ENCODE results near the gene GPR39.

The GPR39 gene

DNA sequence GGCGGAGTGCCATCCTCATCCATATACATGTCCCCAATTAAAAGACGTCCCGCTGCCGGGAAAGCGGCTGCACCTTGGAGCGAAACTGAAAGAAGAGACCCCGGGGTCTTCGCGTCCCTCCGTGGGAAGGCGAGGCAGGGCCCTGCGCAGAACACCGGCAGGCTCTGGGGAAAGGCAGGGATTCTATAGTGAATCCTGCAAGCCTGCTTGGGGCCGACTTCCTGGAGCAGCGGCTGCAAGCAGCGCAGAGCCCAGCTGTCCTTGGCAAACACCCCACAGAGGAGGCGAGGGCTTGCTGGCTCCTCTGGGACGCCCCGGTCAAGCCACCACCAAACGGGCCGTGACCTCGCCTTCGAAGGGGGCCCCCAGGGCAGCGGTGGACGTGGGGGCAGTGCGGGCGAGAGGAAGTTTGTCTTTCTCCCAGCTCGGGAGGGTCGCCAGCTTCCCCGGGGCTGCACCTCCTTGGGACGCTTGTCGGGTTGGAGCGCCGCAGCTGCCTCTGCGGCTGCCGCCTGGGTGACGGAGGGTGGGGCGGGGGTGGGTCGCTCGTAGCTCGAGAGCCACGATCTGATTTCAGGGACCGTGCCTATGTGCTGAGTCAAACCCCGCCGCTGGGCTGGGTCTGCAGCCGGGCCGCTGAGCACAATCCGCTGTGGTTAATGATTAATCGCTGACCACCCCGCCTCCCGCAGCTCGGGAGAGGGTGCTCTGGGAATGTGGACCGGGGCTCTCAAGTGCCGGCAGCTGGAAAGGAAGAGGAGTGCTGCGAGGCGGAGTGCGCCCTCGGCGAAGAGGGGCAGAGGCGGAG, 486 bp upstream of the GPR39 start:
- H3K27me3 ChIP-seq (ENCODE audit: low read length), result no peaks in the 10 kb centered on the region
- H3K4me3 ChIP-seq (ENCODE audit: insufficient read depth, low read length, poor library complexity, severe bottlenecking), result no peak overlapping the region
- no peaks in the 10 kb centered on the region for H3K79me2 ChIP-seq (ENCODE audit: insufficient read depth, low read length)
- H3K4me2 ChIP-seq (ENCODE audit: low read depth, low read length, poor library complexity, severe bottlenecking), result no peak overlapping the region
- H3K9me3 ChIP-seq (ENCODE audit: insufficient read depth, low read length), result no peaks in the 10 kb centered on the region
- H2AFZ ChIP-seq (ENCODE audit: low read depth, low read length, severe bottlenecking), result no peak overlapping the region
- H3K27ac ChIP-seq (ENCODE audit: low read depth, low read length), result no peak overlapping the region
- no peak overlapping the region for H3K9ac ChIP-seq (ENCODE audit: low read length)
- no peak for TF ChIP-seq EZH2phosphoT487 (conservative IDR thresholded peaks at IDR 0.05; ENCODE audit: low read length)
- TF ChIP-seq, protein P1, sequence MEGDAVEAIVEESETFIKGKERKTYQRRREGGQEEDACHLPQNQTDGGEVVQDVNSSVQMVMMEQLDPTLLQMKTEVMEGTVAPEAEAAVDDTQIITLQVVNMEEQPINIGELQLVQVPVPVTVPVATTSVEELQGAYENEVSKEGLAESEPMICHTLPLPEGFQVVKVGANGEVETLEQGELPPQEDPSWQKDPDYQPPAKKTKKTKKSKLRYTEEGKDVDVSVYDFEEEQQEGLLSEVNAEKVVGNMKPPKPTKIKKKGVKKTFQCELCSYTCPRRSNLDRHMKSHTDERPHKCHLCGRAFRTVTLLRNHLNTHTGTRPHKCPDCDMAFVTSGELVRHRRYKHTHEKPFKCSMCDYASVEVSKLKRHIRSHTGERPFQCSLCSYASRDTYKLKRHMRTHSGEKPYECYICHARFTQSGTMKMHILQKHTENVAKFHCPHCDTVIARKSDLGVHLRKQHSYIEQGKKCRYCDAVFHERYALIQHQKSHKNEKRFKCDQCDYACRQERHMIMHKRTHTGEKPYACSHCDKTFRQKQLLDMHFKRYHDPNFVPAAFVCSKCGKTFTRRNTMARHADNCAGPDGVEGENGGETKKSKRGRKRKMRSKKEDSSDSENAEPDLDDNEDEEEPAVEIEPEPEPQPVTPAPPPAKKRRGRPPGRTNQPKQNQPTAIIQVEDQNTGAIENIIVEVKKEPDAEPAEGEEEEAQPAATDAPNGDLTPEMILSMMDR (IDR thresholded peaks at IDR 0.05; ENCODE audit: insufficient read depth, low read length, poor library complexity, severe bottlenecking), result no peak
- H3K36me3 ChIP-seq (ENCODE audit: low read length), result no peaks in the 10 kb centered on the region
- no peaks in the 10 kb centered on the region for H4K20me1 ChIP-seq (ENCODE audit: low read depth, low read length)
- no peaks in the 10 kb centered on the region for H3K9me2 ChIP-seq (replicated peaks; ENCODE audit: insufficient read depth, low read length)
- no peaks in the 10 kb centered on the region for H3F3A ChIP-seq (ENCODE audit: insufficient read depth)

DNA sequence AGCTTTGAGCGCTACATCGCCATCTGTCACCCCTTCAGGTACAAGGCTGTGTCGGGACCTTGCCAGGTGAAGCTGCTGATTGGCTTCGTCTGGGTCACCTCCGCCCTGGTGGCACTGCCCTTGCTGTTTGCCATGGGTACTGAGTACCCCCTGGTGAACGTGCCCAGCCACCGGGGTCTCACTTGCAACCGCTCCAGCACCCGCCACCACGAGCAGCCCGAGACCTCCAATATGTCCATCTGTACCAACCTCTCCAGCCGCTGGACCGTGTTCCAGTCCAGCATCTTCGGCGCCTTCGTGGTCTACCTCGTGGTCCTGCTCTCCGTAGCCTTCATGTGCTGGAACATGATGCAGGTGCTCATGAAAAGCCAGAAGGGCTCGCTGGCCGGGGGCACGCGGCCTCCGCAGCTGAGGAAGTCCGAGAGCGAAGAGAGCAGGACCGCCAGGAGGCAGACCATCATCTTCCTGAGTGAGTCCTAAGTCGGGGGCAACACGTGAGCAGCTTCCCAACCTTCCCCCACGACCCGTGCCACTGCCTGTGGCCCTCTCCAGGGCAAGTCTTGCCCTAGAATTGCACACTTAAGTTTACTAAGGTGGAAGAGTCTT, 928 bp downstream of the GPR39 start:
- Histone ChIP-seq H3F3A (ENCODE audit: insufficient read depth) (no peaks in the 10 kb centered on the region), H3K4me2 (ENCODE audit: low read depth, low read length, poor library complexity, severe bottlenecking) (no peak overlapping the region), H3K36me3 (ENCODE audit: low read length) (no peaks in the 10 kb centered on the region), H3K4me3 (ENCODE audit: insufficient read depth, low read length, poor library complexity, severe bottlenecking) (no peak overlapping the region), H3K9me2 (replicated peaks; ENCODE audit: insufficient read depth, low read length) (no peaks in the 10 kb centered on the region), H3K79me2 (ENCODE audit: insufficient read depth, low read length) (no peaks in the 10 kb centered on the region), H4K20me1 (ENCODE audit: low read depth, low read length) (no peaks in the 10 kb centered on the region), H3K27me3 (ENCODE audit: low read length) (no peaks in the 10 kb centered on the region), H3K9ac (ENCODE audit: low read length) (no peak overlapping the region), H3K9me3 (ENCODE audit: insufficient read depth, low read length) (no peaks in the 10 kb centered on the region), H3K27ac (ENCODE audit: low read depth, low read length) (no peak overlapping the region), H2AFZ (ENCODE audit: low read depth, low read length, severe bottlenecking) (no peak overlapping the region)
- TF ChIP-seq, protein P1 (IDR thresholded peaks at IDR 0.05; ENCODE audit: insufficient read depth, low read length, poor library complexity, severe bottlenecking), result no peak
- TF ChIP-seq EZH2phosphoT487 (conservative IDR thresholded peaks at IDR 0.05; ENCODE audit: low read length), result no peak

DNA sequence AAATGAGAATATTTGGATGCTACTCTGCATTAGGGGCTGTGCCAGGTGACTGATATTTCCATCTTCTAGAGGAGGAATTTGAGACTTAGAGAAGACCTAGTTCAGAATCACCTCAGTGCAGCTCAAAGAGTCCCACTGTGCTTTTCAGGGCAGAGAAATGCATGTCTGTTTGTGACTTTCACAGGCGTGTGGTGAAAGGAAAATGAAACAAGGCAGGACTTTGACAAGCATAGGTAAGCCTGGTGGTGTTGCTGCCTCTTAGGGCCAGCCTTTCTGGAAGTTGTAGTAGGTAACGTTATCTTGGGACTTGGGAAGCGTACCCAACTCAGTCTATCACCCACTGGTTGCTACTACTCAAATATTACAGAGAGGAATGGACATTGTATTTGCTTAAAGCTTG, 2.6 kb downstream of the GPR39 start:
- Histone ChIP-seq H2AFZ (ENCODE audit: low read depth, low read length, severe bottlenecking) (no peak overlapping the region), H3K9ac (ENCODE audit: low read length) (no peak overlapping the region), H3K27me3 (ENCODE audit: low read length) (no peaks in the 10 kb centered on the region), H3F3A (ENCODE audit: insufficient read depth) (no peaks in the 10 kb centered on the region), H4K20me1 (ENCODE audit: low read depth, low read length) (no peaks in the 10 kb centered on the region), H3K27ac (ENCODE audit: low read depth, low read length) (no peak overlapping the region), H3K4me2 (ENCODE audit: low read depth, low read length, poor library complexity, severe bottlenecking) (no peak overlapping the region), H3K79me2 (ENCODE audit: insufficient read depth, low read length) (no peaks in the 10 kb centered on the region), H3K9me2 (replicated peaks; ENCODE audit: insufficient read depth, low read length) (no peaks in the 10 kb centered on the region), H3K4me3 (ENCODE audit: insufficient read depth, low read length, poor library complexity, severe bottlenecking) (no peak overlapping the region), H3K36me3 (ENCODE audit: low read length) (no peaks in the 10 kb centered on the region), H3K9me3 (ENCODE audit: insufficient read depth, low read length) (no peaks in the 10 kb centered on the region)
- no peak for TF ChIP-seq EZH2phosphoT487 (conservative IDR thresholded peaks at IDR 0.05; ENCODE audit: low read length)
- TF ChIP-seq, protein P1 (IDR thresholded peaks at IDR 0.05; ENCODE audit: insufficient read depth, low read length, poor library complexity, severe bottlenecking), result no peak
